ENCODE measurements around the gene CROCC.
"Not testable (repeated sequence)": the region's sequence is repeated elsewhere in the genome, so short reads cannot be mapped to it uniquely, and the experiment has no call there.

- TF ChIP-seq, protein P1, sequence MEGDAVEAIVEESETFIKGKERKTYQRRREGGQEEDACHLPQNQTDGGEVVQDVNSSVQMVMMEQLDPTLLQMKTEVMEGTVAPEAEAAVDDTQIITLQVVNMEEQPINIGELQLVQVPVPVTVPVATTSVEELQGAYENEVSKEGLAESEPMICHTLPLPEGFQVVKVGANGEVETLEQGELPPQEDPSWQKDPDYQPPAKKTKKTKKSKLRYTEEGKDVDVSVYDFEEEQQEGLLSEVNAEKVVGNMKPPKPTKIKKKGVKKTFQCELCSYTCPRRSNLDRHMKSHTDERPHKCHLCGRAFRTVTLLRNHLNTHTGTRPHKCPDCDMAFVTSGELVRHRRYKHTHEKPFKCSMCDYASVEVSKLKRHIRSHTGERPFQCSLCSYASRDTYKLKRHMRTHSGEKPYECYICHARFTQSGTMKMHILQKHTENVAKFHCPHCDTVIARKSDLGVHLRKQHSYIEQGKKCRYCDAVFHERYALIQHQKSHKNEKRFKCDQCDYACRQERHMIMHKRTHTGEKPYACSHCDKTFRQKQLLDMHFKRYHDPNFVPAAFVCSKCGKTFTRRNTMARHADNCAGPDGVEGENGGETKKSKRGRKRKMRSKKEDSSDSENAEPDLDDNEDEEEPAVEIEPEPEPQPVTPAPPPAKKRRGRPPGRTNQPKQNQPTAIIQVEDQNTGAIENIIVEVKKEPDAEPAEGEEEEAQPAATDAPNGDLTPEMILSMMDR (IDR thresholded peaks at IDR 0.05): not testable (repeated sequence)
- TF ChIP-seq POLR2A (IDR thresholded peaks at IDR 0.05): not testable (repeated sequence)
Measured at GRCh38 chr1:16893796-16894195, 27.9 kb upstream of the CROCC start.
